ENCODE data around the gene SUPT16H. TPM values are rescaled to one million over a fixed set of nuclear protein-coding genes. Genes with fewer than 3 reads are reported as not detected.

Gene SUPT16H
- total and polyA plus RNA-seq, 10 of the 15 experiments (the other 5 are each of a cell fraction or from before 2014, with no cell fraction given) = 90.7 to 201 (median 121) TPM

DNA sequence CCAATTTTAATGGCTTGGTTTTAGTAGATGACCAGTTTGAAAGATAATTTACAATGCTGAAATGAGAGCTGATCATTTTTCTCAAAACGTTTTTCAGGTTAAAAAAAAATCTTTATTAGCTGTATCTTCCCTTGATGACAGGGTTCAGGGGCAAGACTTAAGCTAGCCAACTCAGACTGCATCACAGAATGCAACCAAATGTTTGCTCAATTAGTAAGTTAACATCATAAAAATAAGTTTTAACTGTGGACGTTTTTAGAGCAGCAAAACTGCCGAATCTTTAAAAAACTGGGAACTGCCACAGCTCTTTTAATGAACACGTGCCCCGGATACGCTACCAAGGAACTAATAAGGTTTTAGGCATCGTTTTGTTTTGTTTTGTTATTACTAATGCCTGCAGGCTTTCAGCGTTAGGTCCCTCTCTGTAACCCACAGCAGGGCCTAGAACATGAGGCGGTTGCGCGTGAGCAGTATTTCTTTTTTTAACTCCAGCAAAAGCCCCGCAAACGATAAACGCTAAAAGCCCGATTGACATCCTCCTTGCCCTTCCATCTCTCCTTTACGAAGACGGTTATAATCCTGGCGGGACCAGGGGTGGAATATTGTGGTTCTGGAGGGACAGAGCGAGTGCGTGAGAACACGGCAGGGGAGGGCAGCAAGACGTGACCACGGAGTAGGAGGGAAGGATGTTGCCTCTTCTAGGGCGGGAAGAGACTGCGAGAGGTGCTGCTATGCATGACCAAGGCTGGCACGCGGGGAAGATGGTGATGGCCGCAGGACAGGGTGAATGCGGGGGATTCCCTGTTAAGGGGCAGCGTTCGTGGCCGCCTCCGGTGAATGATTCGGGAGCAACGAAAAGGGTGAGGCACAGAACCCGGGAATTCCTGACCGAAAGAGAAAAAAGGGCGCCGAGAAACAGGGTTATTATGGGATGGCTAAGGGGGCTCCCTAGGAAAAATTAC lies 652 bp downstream of the SUPT16H start (continued):
- TF ChIP-seq, protein P1, sequence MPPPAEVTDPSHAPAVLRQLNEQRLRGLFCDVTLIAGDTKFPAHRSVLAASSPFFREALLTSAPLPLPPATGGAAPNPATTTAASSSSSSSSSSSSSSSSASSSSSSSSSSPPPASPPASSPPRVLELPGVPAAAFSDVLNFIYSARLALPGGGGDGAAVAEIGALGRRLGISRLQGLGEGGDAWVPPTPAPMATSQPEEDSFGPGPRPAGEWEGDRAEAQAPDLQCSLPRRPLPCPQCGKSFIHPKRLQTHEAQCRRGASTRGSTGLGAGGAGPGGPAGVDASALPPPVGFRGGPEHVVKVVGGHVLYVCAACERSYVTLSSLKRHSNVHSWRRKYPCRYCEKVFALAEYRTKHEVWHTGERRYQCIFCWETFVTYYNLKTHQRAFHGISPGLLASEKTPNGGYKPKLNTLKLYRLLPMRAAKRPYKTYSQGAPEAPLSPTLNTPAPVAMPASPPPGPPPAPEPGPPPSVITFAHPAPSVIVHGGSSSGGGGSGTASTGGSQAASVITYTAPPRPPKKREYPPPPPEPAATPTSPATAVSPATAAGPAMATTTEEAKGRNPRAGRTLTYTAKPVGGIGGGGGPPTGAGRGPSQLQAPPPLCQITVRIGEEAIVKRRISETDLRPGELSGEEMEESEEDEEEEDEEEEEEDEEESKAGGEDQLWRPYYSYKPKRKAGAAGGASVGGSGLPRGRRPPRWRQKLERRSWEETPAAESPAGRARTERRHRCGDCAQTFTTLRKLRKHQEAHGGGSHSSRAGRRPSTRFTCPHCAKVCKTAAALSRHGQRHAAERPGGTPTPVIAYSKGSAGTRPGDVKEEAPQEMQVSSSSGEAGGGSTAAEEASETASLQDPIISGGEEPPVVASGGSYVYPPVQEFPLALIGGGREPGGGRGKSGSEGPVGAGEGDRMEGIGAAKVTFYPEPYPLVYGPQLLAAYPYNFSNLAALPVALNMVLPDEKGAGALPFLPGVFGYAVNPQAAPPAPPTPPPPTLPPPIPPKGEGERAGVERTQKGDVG (CRISPR knock-in tag; IDR thresholded peaks at IDR 0.05) = no peak
- no peak for TF ChIP-seq MYB (IDR thresholded peaks at IDR 0.05; ENCODE audit: borderline replicate concordance, low read depth, low read length)
- no peak for TF ChIP-seq EZH2 (IDR thresholded peaks at IDR 0.05; ENCODE audit: borderline replicate concordance, control insufficient read depth, low read depth, low read length)
- TF ChIP-seq RAD51 (IDR thresholded peaks at IDR 0.05) = peak; percentile 60; the same call in 1 of the 2 replicates
- 0 out of 2 replicates have a peak, but pooled peaks have one; percentile 15 for TF ChIP-seq GATAD2B (conservative IDR thresholded peaks at IDR 0.05; ENCODE audit: low read depth)
- TF ChIP-seq BHLHE40 (IDR thresholded peaks at IDR 0.05; ENCODE audit: borderline replicate concordance in 1 of 2, low read depth in 2 of 2, low read length in 1 of 2) = peak; percentile 32 to 52; a peak in 3 of 4 replicates
- TF ChIP-seq POLR2AphosphoS5 (IDR thresholded peaks at IDR 0.05; ENCODE audit: low read length) = peak; percentile 71
- no peak for TF ChIP-seq SMAD5 (IDR thresholded peaks at IDR 0.05; ENCODE audit: low read depth)
- peak; percentile 19; the same call in 1 of the 2 replicates for TF ChIP-seq RCOR1 (conservative IDR thresholded peaks at IDR 0.05; ENCODE audit: low read depth, low read length)
- TF ChIP-seq, protein P2, sequence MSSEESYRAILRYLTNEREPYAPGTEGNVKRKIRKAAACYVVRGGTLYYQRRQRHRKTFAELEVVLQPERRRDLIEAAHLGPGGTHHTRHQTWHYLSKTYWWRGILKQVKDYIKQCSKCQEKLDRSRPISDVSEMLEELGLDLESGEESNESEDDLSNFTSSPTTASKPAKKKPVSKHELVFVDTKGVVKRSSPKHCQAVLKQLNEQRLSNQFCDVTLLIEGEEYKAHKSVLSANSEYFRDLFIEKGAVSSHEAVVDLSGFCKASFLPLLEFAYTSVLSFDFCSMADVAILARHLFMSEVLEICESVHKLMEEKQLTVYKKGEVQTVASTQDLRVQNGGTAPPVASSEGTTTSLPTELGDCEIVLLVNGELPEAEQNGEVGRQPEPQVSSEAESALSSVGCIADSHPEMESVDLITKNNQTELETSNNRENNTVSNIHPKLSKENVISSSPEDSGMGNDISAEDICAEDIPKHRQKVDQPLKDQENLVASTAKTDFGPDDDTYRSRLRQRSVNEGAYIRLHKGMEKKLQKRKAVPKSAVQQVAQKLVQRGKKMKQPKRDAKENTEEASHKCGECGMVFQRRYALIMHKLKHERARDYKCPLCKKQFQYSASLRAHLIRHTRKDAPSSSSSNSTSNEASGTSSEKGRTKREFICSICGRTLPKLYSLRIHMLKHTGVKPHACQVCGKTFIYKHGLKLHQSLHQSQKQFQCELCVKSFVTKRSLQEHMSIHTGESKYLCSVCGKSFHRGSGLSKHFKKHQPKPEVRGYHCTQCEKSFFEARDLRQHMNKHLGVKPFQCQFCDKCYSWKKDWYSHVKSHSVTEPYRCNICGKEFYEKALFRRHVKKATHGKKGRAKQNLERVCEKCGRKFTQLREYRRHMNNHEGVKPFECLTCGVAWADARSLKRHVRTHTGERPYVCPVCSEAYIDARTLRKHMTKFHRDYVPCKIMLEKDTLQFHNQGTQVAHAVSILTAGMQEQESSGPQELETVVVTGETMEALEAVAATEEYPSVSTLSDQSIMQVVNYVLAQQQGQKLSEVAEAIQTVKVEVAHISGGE (CRISPR knock-in tag; IDR thresholded peaks at IDR 0.05) = no peak
- peak; percentile 70 for TF ChIP-seq JUNB (IDR thresholded peaks at IDR 0.05)
- TF ChIP-seq STAT3 (IDR thresholded peaks at IDR 0.05; ENCODE audit: low read depth, low read length) = no peak
- TF ChIP-seq, protein P3, sequence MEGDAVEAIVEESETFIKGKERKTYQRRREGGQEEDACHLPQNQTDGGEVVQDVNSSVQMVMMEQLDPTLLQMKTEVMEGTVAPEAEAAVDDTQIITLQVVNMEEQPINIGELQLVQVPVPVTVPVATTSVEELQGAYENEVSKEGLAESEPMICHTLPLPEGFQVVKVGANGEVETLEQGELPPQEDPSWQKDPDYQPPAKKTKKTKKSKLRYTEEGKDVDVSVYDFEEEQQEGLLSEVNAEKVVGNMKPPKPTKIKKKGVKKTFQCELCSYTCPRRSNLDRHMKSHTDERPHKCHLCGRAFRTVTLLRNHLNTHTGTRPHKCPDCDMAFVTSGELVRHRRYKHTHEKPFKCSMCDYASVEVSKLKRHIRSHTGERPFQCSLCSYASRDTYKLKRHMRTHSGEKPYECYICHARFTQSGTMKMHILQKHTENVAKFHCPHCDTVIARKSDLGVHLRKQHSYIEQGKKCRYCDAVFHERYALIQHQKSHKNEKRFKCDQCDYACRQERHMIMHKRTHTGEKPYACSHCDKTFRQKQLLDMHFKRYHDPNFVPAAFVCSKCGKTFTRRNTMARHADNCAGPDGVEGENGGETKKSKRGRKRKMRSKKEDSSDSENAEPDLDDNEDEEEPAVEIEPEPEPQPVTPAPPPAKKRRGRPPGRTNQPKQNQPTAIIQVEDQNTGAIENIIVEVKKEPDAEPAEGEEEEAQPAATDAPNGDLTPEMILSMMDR (IDR thresholded peaks at IDR 0.05 in 2 of 3, conservative IDR thresholded peaks at IDR 0.05 in 1 of 3; ENCODE audit: control insufficient read depth in 2 of 3, extremely low read depth in 1 of 3, insufficient read depth in 1 of 3, low read depth in 3 of 3, low read length in 3 of 3) = no peak
- TF ChIP-seq, protein P4, sequence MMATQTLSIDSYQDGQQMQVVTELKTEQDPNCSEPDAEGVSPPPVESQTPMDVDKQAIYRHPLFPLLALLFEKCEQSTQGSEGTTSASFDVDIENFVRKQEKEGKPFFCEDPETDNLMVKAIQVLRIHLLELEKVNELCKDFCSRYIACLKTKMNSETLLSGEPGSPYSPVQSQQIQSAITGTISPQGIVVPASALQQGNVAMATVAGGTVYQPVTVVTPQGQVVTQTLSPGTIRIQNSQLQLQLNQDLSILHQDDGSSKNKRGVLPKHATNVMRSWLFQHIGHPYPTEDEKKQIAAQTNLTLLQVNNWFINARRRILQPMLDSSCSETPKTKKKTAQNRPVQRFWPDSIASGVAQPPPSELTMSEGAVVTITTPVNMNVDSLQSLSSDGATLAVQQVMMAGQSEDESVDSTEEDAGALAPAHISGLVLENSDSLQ (IDR thresholded peaks at IDR 0.05) = peak; percentile 36; the same call in 1 of the 2 replicates
